Skin epidermis (tissue), 12 donors: ENCODE results near the gene CENPP.

Experiments
- H3K27ac ChIP-seq, 21 experiments: fragments of 200-600 bp; sonication (generic) in 11 of 21; one replicate each; pipeline ENCODE4 v1.5.0; 2020; ENCODE audit warnings: mild to moderate bottlenecking in 3 of 21, inconsistent platforms in 2 of 21, moderate library complexity in 2 of 21
- H3K4me3 ChIP-seq, 7 experiments: fragments of 200-600 bp; sonication (generic) in 2 of 7; one replicate each; pipeline ENCODE4 v1.5.0; 2020; ENCODE audit warnings: inconsistent platforms in 2 of 7, mild to moderate bottlenecking in 2 of 7, moderate library complexity in 1 of 7

CENPP gene

DNA sequence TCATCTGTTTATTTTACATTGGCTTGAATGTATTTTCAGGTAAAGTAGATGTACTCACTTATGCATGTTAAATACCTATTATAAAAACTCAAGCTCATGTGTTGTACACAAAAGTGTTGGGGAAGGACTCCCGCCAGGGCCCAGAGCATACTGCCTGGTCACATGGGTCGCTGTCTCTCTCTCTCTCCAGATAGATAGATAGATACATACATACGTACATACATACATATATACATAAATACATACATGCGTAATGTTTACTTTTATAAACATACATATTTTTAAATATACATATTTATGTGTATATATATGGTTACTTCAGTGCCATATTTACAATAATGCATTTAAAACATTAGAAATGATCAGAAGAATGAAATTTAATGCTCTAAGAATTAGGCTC, 131.8 kb downstream of the CENPP start:
- Histone ChIP-seq H3K27ac (no peak overlapping the region), H3K4me3 (no peak overlapping the region)

DNA sequence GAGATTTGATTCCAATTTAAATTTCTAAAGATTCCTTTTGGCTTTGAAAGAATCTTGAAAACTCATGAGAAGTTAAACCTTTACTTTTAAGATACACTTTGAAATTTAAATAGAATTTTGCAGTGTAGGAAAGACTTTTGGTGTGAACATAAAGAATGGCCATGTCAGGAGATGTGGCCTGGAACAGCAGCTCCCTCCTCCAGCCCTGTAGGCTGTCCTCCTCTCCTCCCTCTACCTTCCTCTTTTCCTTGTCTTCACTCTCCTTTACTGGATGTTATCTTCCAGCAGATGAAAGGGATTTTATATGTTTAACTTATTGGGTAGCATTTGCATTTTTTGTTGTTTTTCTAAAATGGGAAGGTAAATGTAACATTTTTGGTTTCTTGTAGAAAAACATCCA, 137.6 kb downstream of the CENPP start:
- H3K27ac ChIP-seq, result peak overlapping the region in 6 of 21 experiments; percentile 8 to 67 (median 32)
- no peak overlapping the region for H3K4me3 ChIP-seq

DNA sequence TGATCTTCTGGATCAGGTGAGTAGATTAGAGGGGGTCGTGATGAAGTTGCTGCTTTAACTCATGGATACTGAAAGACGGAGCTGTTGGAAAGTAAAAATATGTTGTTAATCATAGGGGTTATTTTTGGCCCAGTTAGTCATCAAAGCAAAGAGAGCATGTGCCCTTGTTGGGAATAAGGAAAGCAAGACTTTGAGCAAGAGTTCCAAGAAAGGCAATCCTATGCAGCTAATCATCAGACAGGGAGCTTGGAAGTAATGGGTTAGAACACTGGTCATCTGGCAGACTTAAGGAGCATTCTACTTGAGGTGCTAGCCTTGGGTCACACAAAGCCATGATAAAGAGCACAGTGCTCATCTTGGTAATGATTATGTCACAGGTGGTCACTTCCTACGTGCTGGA, 138.2 kb downstream of the CENPP start:
- Histone ChIP-seq H3K27ac (peak overlapping the region in 6 of 21 experiments; percentile 3 to 71 (median 44)), H3K4me3 (no peak overlapping the region)

DNA sequence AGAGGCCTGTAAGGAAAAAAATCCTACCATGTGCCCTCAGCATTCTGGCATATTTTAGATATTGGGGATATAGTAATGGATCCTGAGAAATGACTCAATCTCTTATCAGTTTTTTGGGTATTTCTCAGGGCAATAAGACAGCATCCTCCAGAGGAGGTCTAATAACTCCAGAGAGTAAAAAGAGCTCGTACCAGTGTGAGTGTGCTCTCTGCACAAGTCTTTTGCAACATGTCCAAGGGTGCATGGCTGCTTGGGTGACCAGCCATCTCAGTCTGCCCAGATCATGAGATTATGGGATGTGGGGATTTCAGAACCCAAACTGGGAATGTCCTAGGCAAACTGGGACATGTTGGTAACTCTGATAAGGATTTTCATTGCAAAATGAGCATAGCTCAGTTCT, 141.3 kb downstream of the CENPP start:
- Histone ChIP-seq H3K27ac (peak overlapping the region in 5 of 21 experiments; percentile 12 to 62 (median 29)), H3K4me3 (no peak overlapping the region)

DNA sequence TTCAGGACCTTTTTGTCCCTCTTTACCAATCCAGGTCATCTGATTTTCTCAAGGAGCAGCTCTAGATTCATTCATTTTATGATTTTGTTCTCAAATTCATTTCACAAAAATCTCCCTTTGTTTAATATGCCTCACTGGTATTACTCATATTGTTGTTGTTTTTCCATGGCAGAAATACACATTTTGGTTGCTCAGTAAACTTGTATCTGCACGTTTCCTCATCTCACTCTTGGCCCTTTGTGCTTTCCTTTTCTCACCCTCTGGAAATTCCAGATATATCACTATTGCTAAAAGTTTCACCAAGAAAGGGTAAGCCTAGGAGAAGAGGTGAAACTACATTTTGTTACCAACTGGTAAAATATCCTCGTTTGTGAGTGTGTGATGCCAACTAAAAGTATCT, 141.8 kb downstream of the CENPP start:
- no peak overlapping the region for H3K4me3 ChIP-seq
- peak overlapping the region in 7 of 21 experiments; percentile 2 to 62 (median 27) for H3K27ac ChIP-seq

DNA sequence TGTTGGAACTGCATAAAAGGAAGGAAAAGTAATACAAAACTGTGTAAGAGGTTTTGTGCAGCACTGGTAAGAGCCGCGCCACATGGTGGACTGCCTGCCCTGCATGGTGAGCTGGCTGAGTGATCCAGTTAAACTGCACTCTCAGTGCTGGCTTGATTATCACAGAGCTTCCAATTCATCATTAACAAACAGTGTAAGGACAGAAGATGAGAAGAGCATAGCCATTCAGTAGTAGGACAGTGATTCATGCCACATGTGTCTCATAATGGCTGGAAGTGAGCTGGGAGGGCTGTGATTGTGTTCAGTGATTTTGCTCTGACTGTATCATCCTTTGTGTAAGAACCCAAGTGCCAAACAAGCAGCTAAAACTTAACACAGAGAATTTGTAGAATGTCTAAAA, 142.5 kb downstream of the CENPP start:
- Histone ChIP-seq H3K4me3 (no peak overlapping the region), H3K27ac (peak overlapping the region in 6 of 21 experiments; percentile 2 to 38 (median 27))

DNA sequence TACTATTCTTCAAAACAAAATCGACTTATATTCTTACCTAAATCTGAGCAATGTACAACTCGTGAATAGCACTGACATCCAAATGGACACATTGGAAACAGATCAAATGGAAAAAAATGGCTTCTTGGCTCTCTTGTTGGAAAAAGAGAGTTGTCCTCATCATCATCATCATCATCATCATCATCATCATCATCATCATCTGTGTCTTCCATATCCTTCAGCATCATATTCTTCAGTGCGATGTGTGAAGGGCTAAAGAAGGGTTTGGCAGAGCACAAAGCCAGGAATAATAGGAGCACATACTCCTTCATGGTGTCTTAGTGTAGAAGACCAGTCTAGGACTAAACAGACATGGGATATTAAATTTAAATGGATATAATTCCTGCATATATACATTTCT, 148.8 kb downstream of the CENPP start:
- no peak overlapping the region for H3K4me3 ChIP-seq
- H3K27ac ChIP-seq, result no peak overlapping the region

DNA sequence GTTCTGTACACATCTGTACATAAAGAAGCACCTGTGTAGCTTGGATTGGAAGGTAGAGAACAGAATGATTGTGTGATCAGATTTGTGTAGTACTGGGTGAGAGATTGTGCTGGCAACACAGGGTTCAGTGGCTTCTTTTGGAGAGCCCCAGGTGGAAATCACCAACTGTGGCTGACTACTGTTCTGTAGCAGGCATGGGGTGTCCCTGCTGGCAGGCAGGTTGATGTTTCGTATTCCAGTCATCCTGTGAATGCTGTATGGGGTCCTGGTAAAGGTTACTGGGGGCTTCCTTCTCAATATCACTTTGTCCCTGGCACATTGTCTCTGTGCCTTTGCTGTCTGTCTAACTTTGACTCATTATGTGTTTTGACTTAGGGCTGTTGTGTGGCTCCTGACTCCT, 151.2 kb downstream of the CENPP start:
- no peak overlapping the region for H3K4me3 ChIP-seq

DNA sequence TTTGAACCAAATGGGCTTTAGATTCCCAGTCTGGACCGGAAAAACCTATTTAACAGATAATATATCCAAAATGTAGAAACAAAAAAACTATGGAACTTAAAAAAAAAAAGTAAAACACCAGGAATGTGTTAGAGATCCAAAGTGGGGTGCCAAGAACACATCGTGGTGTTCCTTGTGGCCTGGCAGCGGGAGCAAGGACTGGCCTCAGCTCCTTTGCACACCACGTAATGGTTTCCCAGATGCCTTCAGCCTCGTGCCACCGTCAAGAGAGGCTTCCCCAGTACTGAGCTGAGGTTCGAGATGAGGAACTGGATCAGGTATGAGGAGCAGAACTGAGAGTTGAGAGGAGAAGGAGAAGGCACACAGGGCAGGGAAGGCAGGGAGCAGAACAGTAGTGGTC, 153.0 kb downstream of the CENPP start:
- Histone ChIP-seq H3K4me3 (no peak overlapping the region), H3K27ac (peak overlapping the region in 3 of 21 experiments; percentile 6 to 81 (median 63))

More for the DNA sequence above, 151.2 kb downstream of the CENPP start:
- H3K27ac ChIP-seq, result no peak overlapping the region

DNA sequence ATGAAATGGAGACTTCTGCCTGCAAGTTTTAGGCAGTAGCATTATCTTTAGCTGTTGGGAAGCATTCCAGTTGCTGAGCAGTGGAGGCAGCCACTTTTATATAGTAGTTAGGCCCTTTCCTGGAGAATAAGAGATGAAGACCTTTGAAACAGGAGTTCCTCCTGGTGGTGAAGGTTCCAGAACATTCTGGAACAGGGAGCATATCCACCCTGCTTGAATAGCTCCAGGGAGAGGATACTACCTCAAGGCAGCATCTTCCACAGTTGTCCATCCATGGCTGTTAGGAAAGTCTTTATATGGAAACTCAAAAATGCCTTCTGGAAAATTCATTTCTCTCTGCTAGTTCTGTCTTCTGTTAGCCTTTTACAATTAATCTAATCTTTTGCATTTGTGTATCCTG, 153.6 kb downstream of the CENPP start:
- Histone ChIP-seq H3K27ac (peak overlapping the region in 5 of 21 experiments; percentile 6 to 81 (median 63)), H3K4me3 (no peak overlapping the region)

DNA sequence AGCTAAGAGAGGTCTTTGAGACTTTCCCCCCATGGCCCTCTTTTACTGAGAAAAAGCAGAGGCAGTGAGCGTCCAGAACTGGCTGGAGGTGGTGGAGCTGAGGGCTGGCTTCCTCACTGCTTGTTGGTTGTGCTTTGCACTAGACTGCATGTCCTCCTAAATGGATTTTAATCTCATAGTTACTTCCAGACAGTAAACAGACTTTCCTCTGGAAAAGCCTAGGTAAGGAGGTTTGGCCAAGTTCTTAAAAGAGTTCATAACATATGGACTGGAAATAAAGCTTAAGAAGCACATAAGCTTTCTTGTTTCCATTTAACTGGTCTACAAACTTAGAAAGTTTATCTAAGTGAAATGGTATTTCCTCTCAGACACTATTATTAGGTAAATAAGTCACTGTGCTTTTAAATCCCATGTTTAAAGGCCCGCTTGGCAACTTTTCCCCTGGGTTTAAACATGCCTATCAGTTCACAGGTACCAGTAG, 154.6 kb downstream of the CENPP start:
- H3K4me3 ChIP-seq, result peak overlapping the region in 1 of 7 experiments; percentile 12
- peak overlapping the region in 19 of 21 experiments; percentile 0 to 81 (median 36) for H3K27ac ChIP-seq

DNA sequence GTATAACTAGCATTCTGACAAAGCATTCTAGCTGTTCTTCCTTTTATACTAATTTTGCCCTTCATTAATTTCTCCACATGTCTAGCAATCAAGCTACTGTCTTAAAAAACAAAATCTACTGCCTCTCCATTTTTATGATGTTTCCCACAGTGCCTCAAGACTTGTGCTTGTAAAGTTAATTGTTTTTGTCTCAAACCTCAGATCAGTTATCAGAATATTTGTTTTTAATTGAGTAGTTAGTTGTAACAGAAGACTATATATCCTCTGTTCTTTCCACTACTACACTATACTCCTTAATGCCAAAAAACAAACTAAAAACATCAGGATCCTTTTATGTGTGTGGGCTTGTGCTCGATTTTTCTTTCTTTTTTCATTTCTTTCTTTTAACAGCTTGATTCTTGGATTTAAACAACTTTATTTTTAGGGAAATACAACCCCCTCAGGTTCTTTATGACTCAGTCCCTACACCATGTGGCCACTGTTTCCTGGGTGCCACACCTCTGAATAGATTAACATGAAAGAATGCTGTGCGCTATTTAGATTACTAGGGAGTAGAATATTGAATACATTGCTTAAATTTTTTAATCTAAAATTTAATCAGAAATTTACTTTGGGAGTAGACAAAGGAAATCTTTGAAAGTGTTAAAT, 155.4 kb downstream of the CENPP start:
- H3K4me3 ChIP-seq, result peak overlapping the region in 2 of 7 experiments; percentile 3 to 12
- peak overlapping the region in 19 of 21 experiments; percentile 0 to 81 (median 36) for H3K27ac ChIP-seq

DNA sequence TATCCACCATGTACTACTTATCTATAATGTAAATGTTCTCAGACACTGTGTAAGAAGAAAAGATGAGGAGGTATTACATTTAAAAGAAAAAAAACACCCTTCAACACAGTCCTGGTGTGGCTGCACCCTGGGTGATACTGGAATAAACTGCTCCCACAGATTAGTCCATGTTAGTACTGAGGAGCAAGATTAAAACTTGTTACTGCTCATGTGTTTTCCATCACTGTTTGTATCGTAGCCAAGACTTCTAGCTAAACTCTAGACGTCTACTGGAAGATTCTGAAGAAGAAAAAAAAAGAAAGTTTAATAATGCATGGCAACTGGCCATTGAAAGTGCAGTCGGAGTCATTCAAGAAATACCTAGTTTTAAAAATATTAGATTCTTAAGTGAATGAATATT, 156.6 kb downstream of the CENPP start, which contains the start of gene ASPN:
ASPN (minus strand) TSS at position 178 of the 400 bp plus-strand sequence.
- peak within 1 kb of the TSS in 13 of 21 experiments; percentile 7 to 81 (median 54) for H3K27ac ChIP-seq
- H3K4me3 ChIP-seq, result peak within 1 kb of the TSS in 2 of 7 experiments; percentile 3 to 12

DNA sequence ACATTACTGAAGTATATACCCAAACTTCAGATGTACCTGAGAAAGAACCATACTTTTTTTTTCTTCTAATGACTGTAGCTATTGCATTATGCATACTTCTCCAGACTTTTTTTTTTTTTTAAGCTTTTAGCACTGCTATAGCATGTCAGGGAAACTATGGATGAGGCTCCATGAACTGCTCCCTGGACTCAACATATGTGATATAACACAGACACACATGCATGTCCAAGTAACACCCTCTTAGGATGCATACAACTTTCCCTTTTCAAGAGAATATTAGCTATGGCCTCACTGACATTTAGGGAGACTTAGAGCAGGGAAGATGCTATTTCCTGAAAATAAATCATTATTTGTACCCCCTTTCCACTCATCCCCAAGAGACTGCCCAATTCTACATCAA, 157.1 kb downstream of the CENPP start:
- H3K4me3 ChIP-seq, result no peak overlapping the region
- peak overlapping the region in 1 of 21 experiments; percentile 81 for H3K27ac ChIP-seq

DNA sequence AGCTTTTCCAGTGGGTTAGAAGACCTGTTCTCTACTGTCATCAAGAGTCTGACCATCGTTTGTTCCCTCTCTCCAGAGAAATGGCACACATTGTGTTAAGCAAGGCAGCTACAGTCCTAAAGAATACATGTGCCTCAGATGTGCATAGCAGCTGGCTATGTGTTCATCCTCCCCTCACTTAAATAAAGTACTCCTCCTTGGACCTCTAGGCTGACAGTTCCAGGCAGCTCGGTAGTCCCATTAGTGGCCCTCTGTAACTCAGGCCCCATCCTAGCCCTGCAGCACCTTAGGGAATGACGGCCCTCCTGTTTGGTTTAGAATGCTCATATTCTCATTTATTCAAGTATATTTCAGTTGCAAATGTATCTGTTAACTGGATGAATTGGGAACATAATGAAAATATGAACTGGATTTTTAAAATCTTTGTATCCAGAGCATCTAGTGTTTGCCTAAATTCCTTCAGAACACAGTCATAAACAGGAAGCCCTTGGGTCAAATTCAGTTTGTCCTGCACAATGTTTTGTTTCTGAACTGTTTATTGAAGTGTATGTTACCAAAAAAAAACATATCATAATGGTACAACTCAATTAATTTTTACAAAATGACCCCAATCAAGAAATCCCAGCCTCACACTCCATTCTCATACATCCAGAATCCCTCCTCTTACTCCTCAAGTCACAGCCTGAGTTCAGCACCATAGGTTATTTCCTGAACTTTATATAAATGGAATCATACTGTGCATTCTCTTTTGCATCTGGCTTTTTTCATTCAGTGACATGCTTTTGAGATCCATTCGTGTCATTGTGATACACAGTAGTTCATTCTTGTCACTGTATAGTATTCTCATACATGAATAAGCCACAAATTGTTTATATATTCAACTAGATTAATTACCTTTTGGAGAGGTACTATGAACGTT, 158.1 kb downstream of the CENPP start:
- Histone ChIP-seq H3K4me3 (no peak overlapping the region), H3K27ac (peak overlapping the region in 4 of 21 experiments; percentile 10 to 81 (median 30))

DNA sequence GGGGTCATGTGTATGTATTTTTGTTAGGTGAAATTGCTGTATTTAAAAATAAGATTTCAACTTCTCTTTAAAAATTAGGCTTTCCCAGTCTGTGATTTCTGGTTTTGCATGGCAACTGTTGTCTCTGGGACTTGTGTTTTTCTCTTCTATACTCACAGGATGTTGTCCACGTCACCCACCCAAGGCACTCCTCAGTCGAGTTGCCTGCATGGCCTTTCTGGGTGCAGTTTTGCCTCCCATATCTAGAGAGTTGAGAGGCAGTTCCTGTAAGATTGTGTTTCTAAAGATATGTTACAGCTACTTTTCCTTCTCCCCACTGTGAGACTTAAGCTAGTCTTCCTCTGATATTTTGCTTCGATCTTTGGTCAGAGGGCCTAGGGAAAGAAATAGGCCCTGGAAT, 158.8 kb downstream of the CENPP start:
- no peak overlapping the region for H3K4me3 ChIP-seq
- H3K27ac ChIP-seq, result peak overlapping the region in 1 of 21 experiments; percentile 81

DNA sequence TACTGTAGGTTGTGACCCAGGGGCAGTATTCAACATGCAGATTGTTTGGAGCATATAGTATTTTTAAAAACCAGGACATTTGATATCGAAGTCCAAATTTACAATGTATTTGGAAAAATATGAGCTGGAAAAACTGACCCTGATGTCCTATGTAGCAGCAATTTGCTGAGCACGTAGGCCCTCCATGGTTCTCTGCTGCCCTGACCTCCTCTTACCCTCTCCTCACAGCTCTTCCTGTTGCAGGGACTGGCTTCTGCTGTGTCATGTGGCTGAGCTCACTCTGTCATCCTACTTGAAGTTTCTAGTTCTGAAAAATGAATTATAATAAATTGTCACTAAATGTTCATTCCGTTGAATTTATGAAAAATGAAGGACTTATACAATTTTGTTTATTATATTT, 160.6 kb downstream of the CENPP start:
- H3K27ac ChIP-seq, result no peak overlapping the region

DNA sequence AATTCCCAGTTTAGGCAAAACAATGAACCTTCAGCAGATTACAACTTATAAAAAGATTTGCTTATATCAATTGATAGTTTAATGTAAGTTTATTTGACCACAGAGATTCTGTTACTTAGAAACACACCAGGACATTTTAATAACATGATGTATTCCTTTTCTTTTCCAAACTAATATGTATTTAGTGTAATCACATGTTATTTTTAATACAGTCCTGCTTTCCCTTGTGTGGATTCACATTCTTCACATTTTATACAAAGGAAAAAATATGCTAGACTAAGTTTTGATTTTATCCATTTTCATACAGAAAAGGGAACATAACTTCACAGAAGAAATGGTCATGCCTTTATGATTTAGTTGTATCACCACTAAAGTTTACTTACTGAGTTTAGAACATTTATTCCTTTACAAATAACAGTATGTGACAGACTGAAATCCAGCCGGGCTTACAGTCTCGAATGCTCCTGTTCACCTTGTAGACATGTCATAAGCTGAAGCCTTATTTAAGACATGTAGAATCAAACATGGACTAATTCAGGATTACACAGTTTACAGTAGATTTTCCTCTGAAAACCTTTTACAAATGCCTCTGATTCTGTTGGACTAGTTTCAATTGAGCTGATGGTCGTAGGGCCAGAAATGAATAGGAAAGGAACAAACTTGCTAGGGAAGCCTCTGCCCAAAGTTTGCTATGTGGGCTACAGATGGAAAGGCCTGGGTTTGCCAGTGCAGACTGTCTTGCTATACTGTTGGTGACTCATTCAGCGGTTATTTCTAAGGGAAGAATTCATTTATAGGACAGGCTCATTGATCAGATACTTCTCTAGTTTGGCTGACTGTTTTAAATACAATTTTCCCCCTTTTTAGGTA, 163.2 kb downstream of the CENPP start:
- H3K4me3 ChIP-seq, result no peak overlapping the region
- peak overlapping the region in 10 of 21 experiments; percentile 4 to 78 (median 38) for H3K27ac ChIP-seq

More for the DNA sequence above, 160.6 kb downstream of the CENPP start:
- no peak overlapping the region for H3K4me3 ChIP-seq

DNA sequence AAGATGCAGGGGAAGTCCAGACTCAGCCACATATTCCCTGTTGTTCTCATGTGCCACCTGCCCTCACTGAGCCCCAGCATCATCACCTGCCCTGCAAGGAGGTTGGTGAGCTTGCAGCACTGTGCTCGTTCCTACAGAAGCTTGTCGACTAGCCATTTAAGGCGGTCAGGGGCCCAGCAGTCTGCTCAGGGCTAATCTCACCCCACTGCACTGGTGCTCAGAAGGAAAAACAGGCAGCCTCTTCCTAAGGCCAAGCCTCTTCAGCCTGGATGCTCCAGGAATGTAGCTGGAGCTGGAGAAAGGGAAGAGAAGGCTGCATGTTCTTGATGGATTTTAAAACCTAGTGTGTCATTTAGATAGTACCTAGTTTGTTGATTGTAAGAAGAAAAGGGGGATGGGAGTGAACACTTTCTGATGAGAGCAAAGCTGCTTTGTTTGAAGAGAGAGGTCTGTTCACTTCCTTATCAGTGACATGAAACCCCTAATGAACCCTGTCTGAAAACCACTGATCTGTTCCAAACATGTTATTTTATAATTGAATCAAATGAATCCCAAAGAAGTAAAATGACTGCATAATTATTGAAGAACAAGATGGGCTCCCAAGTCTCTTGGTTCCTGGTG, 167.1 kb downstream of the CENPP start:
- Histone ChIP-seq H3K4me3 (no peak overlapping the region), H3K27ac (no peak overlapping the region)
